Skin epidermis (tissue), 12 donors: Measurements from ENCODE around the gene TRIM10.

Experiments
- H3K27ac ChIP-seq, 21 experiments: fragments of 200-600 bp; sonication (generic) in 11 of 21; one replicate each; pipeline ENCODE4 v1.5.0; 2020; ENCODE audit warnings: mild to moderate bottlenecking in 3 of 21, inconsistent platforms in 2 of 21, moderate library complexity in 2 of 21
- H3K4me3 ChIP-seq, 7 experiments: fragments of 200-600 bp; sonication (generic) in 2 of 7; one replicate each; pipeline ENCODE4 v1.5.0; 2020; ENCODE audit warnings: inconsistent platforms in 2 of 7, mild to moderate bottlenecking in 2 of 7, moderate library complexity in 1 of 7

Gene TRIM10

DNA sequence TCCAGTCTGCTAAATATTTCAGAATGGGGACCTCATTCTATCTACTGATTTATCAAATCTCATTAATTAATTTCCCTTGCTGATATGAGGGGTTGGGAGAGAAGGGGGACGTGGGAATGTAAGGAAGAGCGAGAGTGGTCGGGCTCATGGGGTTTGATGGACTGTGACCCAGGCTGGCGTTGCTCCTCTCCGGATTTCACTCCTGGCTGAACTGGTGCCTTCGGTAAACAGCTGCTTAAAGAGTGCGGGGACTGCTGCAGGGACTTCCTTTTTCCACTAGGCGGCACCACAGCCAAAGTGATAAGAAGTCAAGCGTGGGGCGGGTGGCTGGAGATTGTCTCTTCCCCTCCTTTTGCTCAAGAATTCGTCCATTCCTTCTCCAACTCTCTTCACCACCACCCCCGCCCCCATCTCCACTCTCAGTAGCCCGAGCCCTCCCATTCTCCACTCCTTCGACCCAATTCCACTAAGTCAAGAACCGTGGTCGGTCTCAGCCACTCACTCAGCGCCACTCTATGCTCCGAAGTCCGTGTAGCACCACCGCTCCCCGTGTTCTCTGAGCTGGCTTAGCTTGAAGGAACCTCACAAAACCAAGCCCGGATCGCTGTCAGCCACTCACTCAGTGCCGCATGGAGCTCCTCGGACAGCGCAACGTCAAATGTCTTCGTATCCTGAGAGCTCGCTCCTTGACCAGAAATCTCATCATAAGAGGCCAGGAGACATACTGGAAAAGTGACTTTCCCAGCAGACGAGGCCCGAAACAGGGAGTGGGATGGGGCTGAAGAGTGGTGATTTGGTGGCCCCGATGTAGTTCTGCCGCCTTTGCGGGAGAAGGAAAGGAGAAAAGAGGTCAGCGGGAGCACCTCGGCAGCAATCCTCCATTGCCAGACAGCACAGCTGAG, 57.8 kb downstream of the TRIM10 start:
- Histone ChIP-seq H3K4me3 (peak overlapping the region in 6 of 7 experiments; percentile 18 to 43 (median 26)), H3K27ac (peak overlapping the region in 10 of 21 experiments; percentile 31 to 83 (median 68))

DNA sequence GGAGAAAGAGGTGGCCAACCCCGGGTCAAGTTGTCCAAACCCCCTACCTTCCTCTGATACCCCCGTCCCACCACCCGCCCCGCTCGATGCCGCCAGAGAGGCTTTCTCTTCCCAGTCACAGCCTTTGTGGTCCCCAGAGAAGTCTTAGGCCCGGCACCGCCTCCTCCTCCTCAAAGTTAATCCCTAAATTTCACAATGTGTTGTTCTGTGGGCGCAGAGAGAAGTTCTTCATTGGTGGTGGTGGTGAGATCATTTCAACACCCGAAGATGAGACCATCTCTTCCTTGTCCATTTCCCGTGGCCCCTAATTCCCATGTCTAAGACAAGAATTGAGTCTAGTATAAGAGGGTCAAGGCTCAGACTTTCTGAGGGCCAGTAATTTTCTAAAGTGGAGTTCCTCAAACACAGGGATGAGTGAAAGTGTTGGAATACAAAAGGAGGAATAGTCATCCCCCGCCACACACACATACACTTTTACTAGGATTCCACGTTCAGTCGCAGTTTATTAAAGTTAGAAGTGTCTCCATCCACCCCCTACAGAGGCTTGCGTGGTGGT, 58.5 kb downstream of the TRIM10 start:
- H3K27ac ChIP-seq = peak overlapping the region in 18 of 21 experiments; percentile 24 to 83 (median 64)
- H3K4me3 ChIP-seq = peak overlapping the region; percentile 11 to 43 (median 26)
